NCI-H2227 (cell line): ENCODE data around the gene PPP1CA.
A peak's percentile ranks its signal among the peaks of the same experiment; 100 is the strongest.
"Not testable (repeated sequence)": the region's sequence is repeated elsewhere in the genome, so short reads cannot be mapped to it uniquely, and the experiment has no call there.

Experiments
- DNase-seq: peaks from one replicate; lab custom pipeline; 2025; ENCODE audit not compliant: unreplicated experiment; lab: John Stamatoyannopoulos, UW

Gene PPP1CA

GRCh38 chr11:67435031-67435726 lies 33.5 kb upstream of the PPP1CA start:
- no peak for DNase-seq

GRCh38 chr11:67434395-67434881 lies 32.8 kb upstream of the PPP1CA start:
- DNase-seq, result no peak

- DNase-seq, result no peak
These were observed 32.1 kb upstream of the PPP1CA start for GRCh38 chr11:67433536-67434394.

- no peak for DNase-seq
These were observed 31.1 kb upstream of the PPP1CA start for GRCh38 chr11:67432655-67433349.

GRCh38 chr11:67431346-67432249 lies 29.9 kb upstream of the PPP1CA start:
- no peak for DNase-seq

GRCh38 chr11:67429722-67430121 lies 28.1 kb upstream of the PPP1CA start:
- no peak for DNase-seq

- no peak for DNase-seq
These were observed 27.5 kb upstream of the PPP1CA start for GRCh38 chr11:67429038-67429668.

GRCh38 chr11:67428052-67429001 lies 26.7 kb upstream of the PPP1CA start, which contains the start of gene RPS6KB2:
TSS of gene RPS6KB2 (plus strand) at chr11:67428494. CDS start at chr11:67428546, 52 bp downstream.
- DNase-seq, result peak; percentile 99

GRCh38 chr11:67427364-67427859 lies 25.8 kb upstream of the PPP1CA start:
- DNase-seq, result not testable (repeated sequence)

- DNase-seq, result no peak
These were observed 22.4 kb upstream of the PPP1CA start for GRCh38 chr11:67423891-67424613.

GRCh38 chr11:67423466-67423865 lies 21.8 kb upstream of the PPP1CA start:
- DNase-seq, result no peak

GRCh38 chr11:67422891-67423290 lies 21.2 kb upstream of the PPP1CA start:
- no peak for DNase-seq

GRCh38 chr11:67421430-67422031 lies 19.9 kb upstream of the PPP1CA start:
- no peak for DNase-seq

GRCh38 chr11:67420646-67421429 lies 19.2 kb upstream of the PPP1CA start:
- peak; percentile 96 for DNase-seq

GRCh38 chr11:67420147-67420645 lies 18.5 kb upstream of the PPP1CA start:
- no peak for DNase-seq

GRCh38 chr11:67419325-67420049 lies 17.8 kb upstream of the PPP1CA start:
- DNase-seq, result no peak
